Osteocyte (in vitro differentiated cells): Measurements from ENCODE around the gene MNT. TPM values are rescaled to one million over a fixed set of nuclear protein-coding genes. Genes with fewer than 3 reads are reported as not detected.

Experiments used
- DNase-seq: peaks from one replicate; pipeline ENCODE4 v3.0.0; 2021; ENCODE audit warnings: mixed read lengths; ENCODE audit not compliant: unreplicated experiment; ENCODE audit errors: extremely low spot score
- H3K27ac Mint-ChIP-seq: one replicate; pipeline ENCODE4 v1.8.0; 2021; ENCODE audit warnings: mild to moderate bottlenecking, mixed read lengths; ENCODE audit not compliant: unreplicated experiment
- H3K27me3 Mint-ChIP-seq: one replicate; pipeline ENCODE4 v1.8.0; 2021; ENCODE audit warnings: mixed read lengths; ENCODE audit not compliant: unreplicated experiment
- H3K36me3 Mint-ChIP-seq: one replicate; pipeline ENCODE4 v1.8.0; 2021; ENCODE audit warnings: mixed read lengths; ENCODE audit not compliant: unreplicated experiment
- H3K4me1 Mint-ChIP-seq: one replicate; pipeline ENCODE4 v1.8.0; 2021; ENCODE audit warnings: mixed read lengths; ENCODE audit not compliant: unreplicated experiment
- H3K4me3 Mint-ChIP-seq: one replicate; pipeline ENCODE4 v1.8.0; 2021; ENCODE audit warnings: mild to moderate bottlenecking, moderate library complexity, mixed read lengths; ENCODE audit not compliant: unreplicated experiment
- H3K9me3 Mint-ChIP-seq: one replicate; pipeline ENCODE4 v1.8.0; 2021; ENCODE audit warnings: mixed read lengths; ENCODE audit not compliant: unreplicated experiment
- CTCF ChIP-seq: fragments of 200-600 bp; sonication (generic); IDR thresholded peaks from 2 replicates; pipeline ENCODE4 v1.5.0; 2021; ENCODE audit warnings: antibody characterized with exemption, mild to moderate bottlenecking, moderate library complexity
- total RNA-seq: library from RNA; stranded (reverse); gene quantifications from 2 replicates; pipeline ENCODE4 v1.2.1, GENCODE V29; 2021

MNT gene
- total RNA-seq, 1 donor from 2014 or later = 30.4 TPM

- H3K4me1 Mint-ChIP-seq = peaks cover 10% of the 10 kb centered on the region
- no peaks in the 10 kb centered on the region for H3K27me3 Mint-ChIP-seq
- H3K36me3 Mint-ChIP-seq = peaks cover 13% of the 10 kb centered on the region
- DNase-seq = no peak
- no peak for TF ChIP-seq CTCF
- no peaks in the 10 kb centered on the region for H3K9me3 Mint-ChIP-seq
- H3K27ac Mint-ChIP-seq = no peak overlapping the region
- H3K4me3 Mint-ChIP-seq = no peak overlapping the region
Observed at GRCh38 chr17:2362416-2362815, 38.4 kb downstream of the MNT start.

DNA sequence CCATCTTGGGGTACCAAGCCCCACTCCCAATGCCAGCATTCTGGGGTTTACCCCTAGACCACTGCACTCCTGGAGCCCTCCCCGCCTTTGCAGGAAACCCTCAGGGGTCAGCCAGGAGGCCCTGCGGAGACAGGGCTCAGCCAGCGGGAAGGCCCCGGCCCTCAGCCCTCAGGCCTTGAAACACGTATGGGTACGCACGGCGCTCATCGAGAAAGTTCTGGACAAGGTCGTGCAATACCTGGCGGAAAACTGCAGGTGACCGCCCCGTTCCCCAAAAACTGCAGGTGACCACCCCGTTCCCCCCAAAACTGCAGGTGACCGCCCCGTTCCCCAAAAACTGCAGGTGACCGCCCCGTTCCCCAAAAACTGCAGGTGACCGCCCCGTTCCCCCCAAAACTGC lies 38.8 kb downstream of the MNT start:
- Mint-ChIP-seq H3K27me3 (no peaks in the 10 kb centered on the region), H3K27ac (no peak overlapping the region), H3K4me1 (peaks cover 10% of the 10 kb centered on the region), H3K36me3 (peaks cover 13% of the 10 kb centered on the region), H3K9me3 (no peaks in the 10 kb centered on the region), H3K4me3 (no peak overlapping the region)
- TF ChIP-seq CTCF = no peak
- no peak for DNase-seq

- DNase-seq = no peak
- H3K27ac Mint-ChIP-seq = no peak overlapping the region
- H3K9me3 Mint-ChIP-seq = no peaks in the 10 kb centered on the region
- no peak for TF ChIP-seq CTCF
- H3K4me1 Mint-ChIP-seq = peaks cover 10% of the 10 kb centered on the region
- peaks cover 13% of the 10 kb centered on the region for H3K36me3 Mint-ChIP-seq
- no peak overlapping the region for H3K4me3 Mint-ChIP-seq
- H3K27me3 Mint-ChIP-seq = no peaks in the 10 kb centered on the region
Observed at GRCh38 chr17:2361010-2361760, 39.7 kb downstream of the MNT start.

DNA sequence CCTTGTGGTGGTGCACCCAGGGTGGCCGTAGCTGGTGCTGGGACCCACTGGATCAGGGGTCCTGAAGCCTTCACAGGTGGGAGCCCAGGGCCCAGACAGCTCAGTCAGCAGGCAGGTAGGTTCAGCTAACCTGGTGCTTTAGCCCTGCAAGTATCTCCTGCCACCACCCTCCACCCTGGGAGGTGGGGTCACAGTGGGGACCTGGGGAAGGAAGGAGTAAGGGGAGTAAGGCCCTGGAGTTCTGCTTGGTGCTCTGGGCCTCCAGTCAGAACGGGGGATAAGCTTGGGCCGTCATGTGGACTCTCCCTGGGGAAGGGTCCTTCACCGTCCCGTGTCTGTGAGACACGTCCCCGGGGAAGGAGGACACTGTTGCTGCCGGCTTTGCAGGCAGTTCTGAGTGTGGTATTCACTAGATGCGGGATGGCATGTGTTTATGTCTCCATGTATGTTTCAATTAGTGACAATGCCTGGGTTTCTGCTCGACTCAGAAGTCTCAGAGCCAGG lies 42.9 kb downstream of the MNT start:
- H3K27ac Mint-ChIP-seq = no peak overlapping the region
- TF ChIP-seq CTCF = no peak
- DNase-seq = no peak
- no peaks in the 10 kb centered on the region for H3K27me3 Mint-ChIP-seq
- peaks cover 10% of the 10 kb centered on the region for H3K36me3 Mint-ChIP-seq
- no peaks in the 10 kb centered on the region for H3K9me3 Mint-ChIP-seq
- peaks cover 10% of the 10 kb centered on the region for H3K4me1 Mint-ChIP-seq
- H3K4me3 Mint-ChIP-seq = no peak overlapping the region

- Mint-ChIP-seq H3K27ac (no peak overlapping the region), H3K27me3 (no peaks in the 10 kb centered on the region), H3K36me3 (peaks cover 5% of the 10 kb centered on the region), H3K4me1 (peaks cover 10% of the 10 kb centered on the region), H3K9me3 (no peaks in the 10 kb centered on the region), H3K4me3 (no peak overlapping the region)
- no peak for TF ChIP-seq CTCF
- DNase-seq = no peak
Observed at GRCh38 chr17:2357237-2357636, 43.6 kb downstream of the MNT start.
